ENCODE measurements around the gene RHOT2. TPM values are rescaled to one million over a fixed set of nuclear protein-coding genes. Genes with fewer than 3 reads are reported as not detected.

RHOT2 gene
- total and polyA plus RNA-seq, 9 donors, result 11.6 to 100 (median 80.6) TPM

GRCh38 chr16:638836-639235 lies 29.1 kb upstream of the RHOT2 start:
- peak in 2 of 5 donors; percentile 19 to 34 for DNase-seq
- Histone ChIP-seq H3K4me3 (no peak overlapping the region), H3K27me3 (no peaks in the 10 kb centered on the region), H3K9me3 (no peaks in the 10 kb centered on the region), H3K4me1 (ENCODE audit: insufficient read depth) (peaks cover 19% of the 10 kb centered on the region), H3K36me3 (no peaks in the 10 kb centered on the region), H3K27ac (no peak overlapping the region)
- TF ChIP-seq CTCF (IDR thresholded peaks at IDR 0.05), result no peak
- no peak for TF ChIP-seq POLR2A (IDR thresholded peaks at IDR 0.05)
- TF ChIP-seq EP300 (IDR thresholded peaks at IDR 0.05), result no peak
- 61 to 68% (median 64%) methylated on average over 9 of the region's 9 CpGs for WGBS, 3 donors
- intact Hi-C loops (cut with DNase I), result loop anchor here in 1 of 4 donors (5.0 to 10.0 kb wide), 2 partner anchors 47 to 1326 kb away; partner anchors contain the start of genes RAB40C, RNF151 and RPS2

- no peak for TF ChIP-seq EP300 (IDR thresholded peaks at IDR 0.05)
- TF ChIP-seq POLR2A (IDR thresholded peaks at IDR 0.05), result no peak
- TF ChIP-seq CTCF (IDR thresholded peaks at IDR 0.05), result no peak
- H3K4me1 ChIP-seq (ENCODE audit: insufficient read depth), result peaks cover 16% of the 10 kb centered on the region
- no peak overlapping the region for H3K27ac ChIP-seq
- no peak overlapping the region for H3K4me3 ChIP-seq
- no peaks in the 10 kb centered on the region for H3K9me3 ChIP-seq
- DNase-seq, result peak in 1 of 5 donors; percentile 36
- no peaks in the 10 kb centered on the region for H3K36me3 ChIP-seq
- intact Hi-C loops (cut with DNase I), result loop anchor here in 1 of 4 donors (5.0 kb wide), 1 partner anchor 58 kb away; no protein-coding TSS in a partner anchor
- H3K27me3 ChIP-seq, result no peaks in the 10 kb centered on the region
- WGBS, 3 donors, result 85 to 96% (median 90%) methylated on average over 3 to 5 of the region's 5 CpGs
Observed at GRCh38 chr16:640614-641013, 27.3 kb upstream of the RHOT2 start.

- H3K4me3 ChIP-seq, result peak within 1 kb of the TSS; percentile 73
- intact Hi-C loops (cut with DNase I), result loop anchor here in 1 of 4 donors (5.0 kb wide), 1 partner anchor 59 kb away; no protein-coding TSS in a partner anchor
- DNase-seq, result peak; percentile 85 to 92 (median 90)
- H3K27ac ChIP-seq, result peak within 1 kb of the TSS; percentile 64 to 82
- no peak for TF ChIP-seq EP300 (IDR thresholded peaks at IDR 0.05)
- no peak for TF ChIP-seq CTCF (IDR thresholded peaks at IDR 0.05)
- no peak for TF ChIP-seq POLR2A (IDR thresholded peaks at IDR 0.05)
- H3K9me3 ChIP-seq, result no peaks in the 10 kb centered on the region
- H3K27me3 ChIP-seq, result no peaks in the 10 kb centered on the region
- peaks cover 17% of the 10 kb centered on the region for H3K4me1 ChIP-seq (ENCODE audit: insufficient read depth)
- 1 to 2% (median 1%) methylated on average over 8 to 81 of the region's 81 CpGs for WGBS, 3 donors
- no peaks in the 10 kb centered on the region for H3K36me3 ChIP-seq
Observed at GRCh38 chr16:641326-642188, 26.4 kb upstream of the RHOT2 start, which contains the start of gene MCRIP2. Gene MCRIP2 (plus strand): TSS chr16:641828. CDS start chr16:641992, 164 bp downstream.

GRCh38 chr16:642189-643049 lies 25.5 kb upstream of the RHOT2 start:
- peaks cover 16% of the 10 kb centered on the region for H3K4me1 ChIP-seq (ENCODE audit: insufficient read depth)
- H3K4me3 ChIP-seq, result peak overlapping the region; percentile 73
- intact Hi-C loops (cut with DNase I), result loop anchor here in 1 of 4 donors (5.0 kb wide), 1 partner anchor 60 kb away; no protein-coding TSS in a partner anchor
- no peaks in the 10 kb centered on the region for H3K9me3 ChIP-seq
- peak overlapping the region; percentile 41 to 82 for H3K27ac ChIP-seq
- no peaks in the 10 kb centered on the region for H3K27me3 ChIP-seq
- peak; percentile 81 to 85 (median 83) for DNase-seq
- WGBS, 3 donors, result 5 to 9% (median 6%) methylated on average over 33 to 72 of the region's 72 CpGs
- no peaks in the 10 kb centered on the region for H3K36me3 ChIP-seq
- TF ChIP-seq CTCF (IDR thresholded peaks at IDR 0.05) (no peak), EP300 (IDR thresholded peaks at IDR 0.05) (no peak), POLR2A (IDR thresholded peaks at IDR 0.05) (no peak)
